Endothelial cell of umbilical vein (primary cell): ENCODE results near the gene TCP11L2. TPM values are rescaled to one million over a fixed set of nuclear protein-coding genes. Genes with fewer than 3 reads are reported as not detected.

Experiments
- BruUV-seq: library from RNA; stranded (reverse); fragments of 400-500 nt; replicated peaks from 2 replicates; lab custom pipeline; 2021; lab: Mats Ljungman, UMichigan
- CTCF ChIA-PET: fragments of 300-600, 350-600 bp; sonication (Branson Sonifier 250); formaldehyde crosslinking; loops from one replicate; lab custom pipeline; 2021; ENCODE audit warnings: antibody characterized with exemption, inconsistent platforms; lab: Charles Lee
- POLR2A ChIA-PET: fragments of 300-600, 350-600 bp; sonication (Branson Sonifier 250); formaldehyde crosslinking; loops from one replicate; lab custom pipeline; 2021; ENCODE audit warnings: antibody characterized with exemption, inconsistent platforms; lab: Charles Lee
- DNase-seq: peaks from one replicate; pipeline ENCODE4 v3.0.0-alpha.2; 2011; ENCODE audit warnings: low read depth, low spot score
- FAIRE-seq: peaks from 2 replicates; lab custom pipeline; 2011; peaks lifted over from hg19 to GRCh38; lab: Jason Lieb, UNC
- H2AFZ ChIP-seq: 2 replicates; pipeline ENCODE4 v1.6.0; 2012; ENCODE audit warnings: low read depth, low read length, control low read depth, inconsistent platforms
- H3K27ac ChIP-seq: 2 replicates; pipeline ENCODE4 v1.5.1; 2011; ENCODE audit warnings: low read depth, mild to moderate bottlenecking, control low read depth, low read length, moderate library complexity; ENCODE audit not compliant: insufficient read depth
- H3K27me3 ChIP-seq, 2 experiments: 2 replicates each; pipeline versions ENCODE4 v1.6.0 to v1.6.1; 2011; ENCODE audit warnings: low read length in 2 of 2, mixed read lengths in 1 of 2; ENCODE audit not compliant: control insufficient read depth in 2 of 2, insufficient read depth in 2 of 2
- H3K36me3 ChIP-seq, 2 experiments: 2 replicates in 1 of 2; 3 replicates in 1 of 2; pipeline ENCODE4 v1.5.1; 2011; ENCODE audit warnings: low read length in 2 of 2, mild to moderate bottlenecking in 1 of 2, moderate library complexity in 1 of 2; ENCODE audit not compliant: control insufficient read depth in 2 of 2, insufficient read depth in 2 of 2; ENCODE audit errors: extremely low read depth in 1 of 2
- H3K4me1 ChIP-seq: 3 replicates; pipeline ENCODE4 v1.5.1; 2011; ENCODE audit warnings: mild to moderate bottlenecking, low read length; ENCODE audit not compliant: control insufficient read depth, insufficient read depth; ENCODE audit errors: extremely low read depth
- H3K4me2 ChIP-seq: 2 replicates; pipeline ENCODE4 v1.6.1; 2011; ENCODE audit warnings: low read length, control low read depth, mixed read lengths; ENCODE audit not compliant: insufficient read depth
- H3K4me3 ChIP-seq, 3 experiments: fragments of 200-600 bp in 1 of 3; sonication (generic), shearing (Covaris generic) in 1 of 3; replicated peaks in 1 of 3; 2 replicates each; pipeline ENCODE4 v1.5.1; 2011 to 2016; ENCODE audit warnings: control low read depth in 3 of 3, low read length in 3 of 3, mild to moderate bottlenecking in 2 of 3, inconsistent platforms in 1 of 3, low read depth in 1 of 3, moderate library complexity in 1 of 3; ENCODE audit not compliant: insufficient read depth in 1 of 3
- H3K79me2 ChIP-seq: 2 replicates; pipeline ENCODE4 v1.6.0; 2012; ENCODE audit warnings: low read length, inconsistent platforms; ENCODE audit not compliant: control insufficient read depth, insufficient read depth
- H3K9ac ChIP-seq: replicated peaks from 2 replicates; pipeline ENCODE3; 2011; ENCODE audit warnings: low read length, control low read depth; ENCODE audit not compliant: insufficient read depth; ENCODE audit errors: extremely low read depth
- H3K9me1 ChIP-seq: replicated peaks from 3 replicates; pipeline ENCODE4 v1.6.0; 2011; ENCODE audit warnings: mild to moderate bottlenecking, low read length; ENCODE audit not compliant: control insufficient read depth, insufficient read depth; ENCODE audit errors: extremely low read depth
- H3K9me3 ChIP-seq: replicated peaks from 2 replicates; pipeline ENCODE4 v1.5.1; 2012; ENCODE audit warnings: low read length, inconsistent platforms; ENCODE audit not compliant: control insufficient read depth, insufficient read depth
- H4K20me1 ChIP-seq: replicated peaks from 2 replicates; pipeline ENCODE3; 2011; ENCODE audit warnings: mild to moderate bottlenecking, low read length; ENCODE audit not compliant: control insufficient read depth, insufficient read depth; ENCODE audit errors: extremely low read depth
- EZH2 ChIP-seq: IDR thresholded peaks from 2 replicates; pipeline ENCODE4 v1.6.1; 2012; ENCODE audit warnings: borderline replicate concordance, low read depth, mild to moderate bottlenecking, moderate library complexity, low read length, inconsistent platforms; ENCODE audit not compliant: severe bottlenecking
- FOS ChIP-seq: IDR thresholded peaks from 2 replicates; pipeline ENCODE4 v1.6.1; 2011; ENCODE audit warnings: mild to moderate bottlenecking, low read length, moderate library complexity, borderline replicate concordance; ENCODE audit not compliant: insufficient read depth
- GATA2 ChIP-seq: IDR thresholded peaks from 2 replicates; pipeline ENCODE4 v1.7.0; 2011; ENCODE audit warnings: low read depth, mild to moderate bottlenecking, moderate library complexity, mixed read lengths, low read length; ENCODE audit not compliant: insufficient read length, insufficient read depth
- JUN ChIP-seq: IDR thresholded peaks from 2 replicates; pipeline ENCODE4 v1.6.1; 2011; ENCODE audit warnings: borderline replicate concordance, low read depth; ENCODE audit not compliant: insufficient read length, insufficient read depth
- MYC ChIP-seq: IDR thresholded peaks from one replicate; pipeline ENCODE4 v1.6.1; 2011; ENCODE audit warnings: mild to moderate bottlenecking, low read depth, low read length
- POLR2A ChIP-seq: IDR thresholded peaks from 2 replicates; pipeline ENCODE4 v1.6.1; 2012; ENCODE audit warnings: low read depth, mild to moderate bottlenecking, control low read depth, low read length
- dilution Hi-C: fragments of 300-500 bp; cut with MboI; formaldehyde crosslinking; loops from one replicate; pipeline ENCODE4 v1.15.0; 2019; ENCODE audit warnings: low sequenced_read_pairs; ENCODE audit not compliant: extremely low pct_ligation_motif_present
- intact Hi-C: fragments of 100-400 bp; cut with micrococcal nuclease; formaldehyde crosslinking; loops from one replicate; pipeline ENCODE4 v1.10.0; 2022
- polyA plus RNA-seq, 4 experiments: library from polyadenylated mRNA; depleted of rRNA in 3 of 4; stranded (reverse) in 3 of 4; unstranded in 1 of 4; fragments of >200 nt; gene quantifications; 2 replicates each; pipeline versions ENCODE4 v1.2.1 to v1.2.3, GENCODE V29; 2011 to 2012; ENCODE audit warnings: missing spikeins in 1 of 4
- total RNA-seq: library from RNA; stranded (reverse); gene quantifications from 2 replicates; pipeline ENCODE4 v1.2.3, GENCODE V29; 2021
- TF ChIP-seq, protein P1 (sequence below): IDR thresholded peaks from 2 replicates; pipeline ENCODE4 v1.6.1; 2011; ENCODE audit not compliant: insufficient read depth, insufficient read length

TCP11L2 gene
- total and polyA plus RNA-seq, 2 donors (not counting 3 experiments of a cell fraction or from before 2014, with no cell fraction given) = 6.0 to 18.7 TPM

DNA sequence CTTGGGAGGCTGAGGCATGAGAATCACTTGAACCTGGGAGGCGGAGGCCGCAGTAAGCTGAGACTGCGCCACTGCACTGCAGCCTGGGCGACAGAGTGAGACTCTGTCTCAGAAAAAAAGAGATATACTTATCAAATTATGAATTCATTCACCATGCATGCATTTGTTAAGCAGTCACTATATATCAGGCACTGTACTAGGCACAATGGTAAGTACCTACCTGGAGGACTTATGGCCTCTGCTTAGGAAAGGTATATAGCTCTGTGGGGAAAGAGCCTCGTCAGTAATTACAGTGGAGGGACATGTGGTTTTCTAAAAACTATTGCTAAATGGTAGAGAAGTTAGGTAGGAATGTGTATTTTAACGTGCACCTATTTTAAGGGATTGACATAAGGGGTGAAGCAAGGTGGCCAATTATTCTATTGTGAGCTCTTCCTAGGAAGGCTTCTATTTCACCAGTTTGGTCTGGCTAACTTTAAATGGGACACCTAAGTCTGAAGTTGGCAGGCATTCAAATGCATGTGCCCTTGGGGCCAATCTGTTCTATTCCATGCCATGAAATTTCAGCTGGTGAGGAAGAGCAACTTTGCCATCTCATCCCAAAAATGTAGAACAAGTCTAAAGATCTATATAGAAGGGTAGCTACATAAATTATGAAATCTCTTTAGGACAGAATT is 15.0 kb downstream of the TCP11L2 start:
- no peaks in the 10 kb centered on the region for H3K9me3 ChIP-seq
- no peaks in the 10 kb centered on the region for H3K27me3 ChIP-seq
- H3K4me2 ChIP-seq = no peak overlapping the region
- ChIA-PET CTCF (interaction anchor here (0.8 kb wide), 1 partner anchor 25 kb away, joined by 3 read pairs; no protein-coding TSS in a partner anchor), POLR2A (no interaction called here)
- no peaks in the 10 kb centered on the region for H3K4me1 ChIP-seq
- intact Hi-C loops (no loop called here), dilution Hi-C loops (no loop called here)
- no peak overlapping the region for H3K27ac ChIP-seq
- no peak for DNase-seq
- no peak overlapping the region for H3K9ac ChIP-seq
- no peak overlapping the region for H2AFZ ChIP-seq
- no TSS peak for BruUV-seq
- no peak overlapping the region for H3K4me3 ChIP-seq
- peaks cover 0 to 3% of the 10 kb centered on the region in 2 experiments for H3K36me3 ChIP-seq
- H3K9me1 ChIP-seq = no peaks in the 10 kb centered on the region
- TF ChIP-seq POLR2A = no peak
- no peak for TF ChIP-seq GATA2
- TF ChIP-seq FOS = no peak
- TF ChIP-seq MYC = no peak
- TF ChIP-seq JUN = no peak
- TF ChIP-seq, protein P1, sequence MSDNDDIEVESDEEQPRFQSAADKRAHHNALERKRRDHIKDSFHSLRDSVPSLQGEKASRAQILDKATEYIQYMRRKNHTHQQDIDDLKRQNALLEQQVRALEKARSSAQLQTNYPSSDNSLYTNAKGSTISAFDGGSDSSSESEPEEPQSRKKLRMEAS = no peak
- H4K20me1 ChIP-seq = no peaks in the 10 kb centered on the region
- H3K79me2 ChIP-seq = no peaks in the 10 kb centered on the region
- FAIRE-seq = no peak

- FAIRE-seq = no peak
- peaks cover 0 to 4% of the 10 kb centered on the region in 2 experiments for H3K36me3 ChIP-seq
- CTCF ChIA-PET = no interaction called here
- no peaks in the 10 kb centered on the region for H3K9me3 ChIP-seq
- no peak overlapping the region for H3K4me3 ChIP-seq
- no peaks in the 10 kb centered on the region for H4K20me1 ChIP-seq
- intact Hi-C loops = no loop called here
- no peak overlapping the region for H3K9ac ChIP-seq
- no peaks in the 10 kb centered on the region for H3K4me1 ChIP-seq
- dilution Hi-C loops = no loop called here
- H2AFZ ChIP-seq = no peak overlapping the region
- no peaks in the 10 kb centered on the region for H3K79me2 ChIP-seq
- DNase-seq = no peak
- POLR2A ChIA-PET = no interaction called here
- no TSS peak for BruUV-seq
- TF ChIP-seq EZH2 (no peak), MYC (no peak)
- no peak overlapping the region for H3K27ac ChIP-seq
- no peak overlapping the region for H3K4me2 ChIP-seq
- no peaks in the 10 kb centered on the region for H3K27me3 ChIP-seq
- no peaks in the 10 kb centered on the region for H3K9me1 ChIP-seq
Measured at GRCh38 chr12:106321139-106321850, 18.8 kb downstream of the TCP11L2 start.
